ENCODE measurements around the gene C10orf88. TPM values are rescaled to one million over a fixed set of nuclear protein-coding genes. Genes with fewer than 3 reads are reported as not detected.

Gene C10orf88
- total and polyA plus RNA-seq, 2 experiments from 2014 or later, result 7.6 to 11.4 TPM

DNA sequence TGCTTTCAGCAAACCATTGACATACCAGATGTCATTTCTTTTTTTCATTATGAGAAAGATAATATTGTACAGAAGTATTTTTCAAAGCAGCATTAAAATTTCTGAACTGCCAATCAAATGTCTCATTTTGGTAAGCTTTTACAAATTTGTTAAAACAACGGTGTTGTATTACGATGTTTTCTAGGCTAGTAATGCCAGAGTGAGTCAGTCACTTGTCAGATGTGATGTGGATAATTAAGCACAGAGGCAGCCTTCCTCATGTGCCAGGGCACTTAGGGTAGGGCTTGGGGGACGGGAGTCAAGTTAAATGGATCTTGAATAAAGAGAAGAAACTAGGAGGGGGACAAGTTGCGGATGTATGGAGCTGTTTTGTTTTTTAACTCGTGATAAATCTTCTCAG lies 36.3 kb upstream of the C10orf88 start:
- Histone ChIP-seq H3K4me3 (no peak overlapping the region), H3K36me3 (peaks cover 21% of the 10 kb centered on the region), H3K4me1 (ENCODE audit: low read depth) (no peaks in the 10 kb centered on the region), H3K27ac (no peak overlapping the region), H3K9me3 (ENCODE audit: low read depth) (no peaks in the 10 kb centered on the region), H3K27me3 (no peaks in the 10 kb centered on the region)
- no peak for DNase-seq (ENCODE audit: low read depth in 1 of 2, low spot score in 1 of 2)
- no peak for TF ChIP-seq CTCF (IDR thresholded peaks at IDR 0.05; ENCODE audit: low read depth, low read length)

- Histone ChIP-seq H3K4me1 (ENCODE audit: low read depth) (no peaks in the 10 kb centered on the region), H3K27me3 (no peaks in the 10 kb centered on the region), H3K4me3 (no peak overlapping the region), H3K27ac (no peak overlapping the region), H3K9me3 (ENCODE audit: low read depth) (no peaks in the 10 kb centered on the region), H3K36me3 (peaks cover 8% of the 10 kb centered on the region)
- no peak for DNase-seq (ENCODE audit: low read depth in 1 of 2, low spot score in 1 of 2)
- no peak for TF ChIP-seq CTCF (IDR thresholded peaks at IDR 0.05; ENCODE audit: low read depth, low read length)
These were observed 34.5 kb upstream of the C10orf88 start for GRCh38 chr10:122988501-122988900.

DNA sequence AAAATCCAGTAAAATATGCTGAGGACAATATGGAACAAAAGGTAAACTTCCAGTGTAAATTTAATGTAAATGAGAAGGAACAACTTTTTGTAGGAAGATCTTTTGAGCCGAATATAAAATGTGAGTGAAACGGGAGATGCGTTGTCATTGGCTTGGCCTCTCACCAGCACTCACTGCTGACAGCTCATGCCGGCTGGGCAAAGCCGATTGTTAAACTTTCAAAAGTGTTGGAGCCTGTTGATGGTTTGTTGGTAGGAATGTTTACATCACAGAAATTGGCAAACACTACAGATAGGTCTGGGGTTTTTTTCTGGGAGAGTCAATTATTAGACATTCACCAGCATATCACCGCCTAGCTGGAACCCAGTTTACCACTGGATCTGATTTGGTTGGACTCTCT lies 32.3 kb upstream of the C10orf88 start:
- Histone ChIP-seq H3K27me3 (no peaks in the 10 kb centered on the region), H3K27ac (no peak overlapping the region), H3K9me3 (ENCODE audit: low read depth) (no peaks in the 10 kb centered on the region), H3K36me3 (no peaks in the 10 kb centered on the region), H3K4me1 (ENCODE audit: low read depth) (no peaks in the 10 kb centered on the region), H3K4me3 (no peak overlapping the region)
- TF ChIP-seq CTCF (IDR thresholded peaks at IDR 0.05; ENCODE audit: low read depth, low read length), result no peak
- DNase-seq (ENCODE audit: low read depth in 1 of 2, low spot score in 1 of 2), result no peak

DNA sequence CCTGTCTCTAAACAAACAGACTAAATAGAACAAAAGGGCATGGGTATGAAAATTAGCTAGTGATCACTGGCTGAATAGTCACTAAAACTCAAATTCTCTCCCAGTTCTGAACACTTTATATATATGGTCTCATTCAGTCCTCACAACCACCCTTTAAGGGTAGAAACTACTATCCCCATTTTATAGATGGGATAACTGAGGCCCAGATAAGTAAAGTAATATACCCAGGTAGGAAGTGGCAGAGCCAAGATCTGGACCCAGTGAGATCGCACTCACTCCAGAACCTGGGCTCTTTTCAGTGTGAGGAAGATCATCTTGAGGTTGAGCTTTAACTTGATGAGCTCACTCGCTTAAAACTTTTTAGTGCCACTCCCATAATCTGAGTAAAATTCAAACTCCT lies 30.7 kb upstream of the C10orf88 start:
- TF ChIP-seq CTCF (IDR thresholded peaks at IDR 0.05; ENCODE audit: low read depth, low read length), result no peak
- no peaks in the 10 kb centered on the region for H3K36me3 ChIP-seq
- no peak for DNase-seq (ENCODE audit: low read depth in 1 of 2, low spot score in 1 of 2)

GRCh38 chr10:122983898-122984297 lies 29.9 kb upstream of the C10orf88 start:
- Histone ChIP-seq H3K36me3 (no peaks in the 10 kb centered on the region), H3K9me3 (ENCODE audit: low read depth) (no peaks in the 10 kb centered on the region), H3K4me3 (no peak overlapping the region), H3K4me1 (ENCODE audit: low read depth) (no peaks in the 10 kb centered on the region), H3K27me3 (no peaks in the 10 kb centered on the region), H3K27ac (no peak overlapping the region)
- DNase-seq (ENCODE audit: low read depth in 1 of 2, low spot score in 1 of 2), result no peak
- no peak for TF ChIP-seq CTCF (IDR thresholded peaks at IDR 0.05; ENCODE audit: low read depth, low read length)

More for the DNA sequence above, 30.7 kb upstream of the C10orf88 start:
- Histone ChIP-seq H3K27ac (no peak overlapping the region), H3K27me3 (no peaks in the 10 kb centered on the region), H3K4me1 (ENCODE audit: low read depth) (no peaks in the 10 kb centered on the region), H3K4me3 (no peak overlapping the region), H3K9me3 (ENCODE audit: low read depth) (no peaks in the 10 kb centered on the region)

DNA sequence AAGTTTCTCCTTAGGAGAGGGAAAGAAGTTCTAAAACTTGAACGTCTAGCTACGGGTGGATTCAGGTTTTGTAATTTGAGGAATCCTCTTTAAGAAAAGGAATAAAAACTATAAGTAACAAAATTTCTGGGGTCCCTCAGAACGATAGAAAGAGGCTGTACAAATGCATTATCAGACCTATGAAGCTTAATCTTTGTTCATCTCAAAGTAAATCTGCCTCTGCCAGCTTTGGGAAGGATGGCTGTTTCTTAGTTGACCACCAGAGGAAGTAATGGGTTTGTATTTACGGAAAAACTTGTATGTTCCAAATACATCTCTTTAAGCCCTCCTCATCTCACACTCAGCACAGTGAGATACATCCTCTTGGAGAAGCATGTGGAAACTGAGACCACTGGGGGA lies 27.0 kb upstream of the C10orf88 start:
- peak; percentile 48 for TF ChIP-seq CTCF (IDR thresholded peaks at IDR 0.05; ENCODE audit: low read depth, low read length)
- H3K4me1 ChIP-seq (ENCODE audit: low read depth), result no peaks in the 10 kb centered on the region
- peak overlapping the region; percentile 74 for H3K4me3 ChIP-seq
- H3K27ac ChIP-seq, result no peak overlapping the region
- peak; percentile 24 to 54 for DNase-seq (ENCODE audit: low read depth in 1 of 2, low spot score in 1 of 2)
- H3K36me3 ChIP-seq, result no peaks in the 10 kb centered on the region
- H3K27me3 ChIP-seq, result no peaks in the 10 kb centered on the region
- no peaks in the 10 kb centered on the region for H3K9me3 ChIP-seq (ENCODE audit: low read depth)

All from cardiac muscle cell (in vitro differentiated cells and primary cell).